Measurements from ENCODE around the gene SNX11.

Gene SNX11

DNA sequence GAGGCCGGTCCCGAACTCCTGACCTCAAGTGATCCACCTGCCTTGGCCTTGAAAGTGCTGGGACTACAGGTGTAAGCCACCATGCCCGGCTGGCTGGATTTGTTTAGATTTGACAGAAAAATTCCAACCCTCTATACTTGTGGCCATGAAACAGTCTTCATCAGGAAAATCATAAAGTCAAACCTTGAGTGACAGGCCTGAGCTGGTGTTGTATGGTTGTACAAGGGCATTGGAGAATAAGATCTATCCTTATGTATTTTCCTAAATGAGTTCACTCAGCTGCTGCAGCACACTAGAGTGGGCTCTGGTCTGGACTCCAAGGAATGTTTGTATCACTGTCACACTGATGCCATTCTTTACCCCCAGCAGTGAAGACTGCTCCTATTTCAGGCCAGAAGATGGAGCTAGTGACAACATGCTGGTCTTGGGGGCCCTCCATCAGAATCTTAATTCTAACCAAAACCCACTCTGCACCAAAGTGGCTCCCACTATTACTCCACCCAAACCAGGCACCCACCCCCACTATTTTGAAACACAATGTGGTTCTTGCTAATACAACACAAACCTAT, 27.4 kb downstream of the SNX11 start:
- no peak for DNase-seq

DNA sequence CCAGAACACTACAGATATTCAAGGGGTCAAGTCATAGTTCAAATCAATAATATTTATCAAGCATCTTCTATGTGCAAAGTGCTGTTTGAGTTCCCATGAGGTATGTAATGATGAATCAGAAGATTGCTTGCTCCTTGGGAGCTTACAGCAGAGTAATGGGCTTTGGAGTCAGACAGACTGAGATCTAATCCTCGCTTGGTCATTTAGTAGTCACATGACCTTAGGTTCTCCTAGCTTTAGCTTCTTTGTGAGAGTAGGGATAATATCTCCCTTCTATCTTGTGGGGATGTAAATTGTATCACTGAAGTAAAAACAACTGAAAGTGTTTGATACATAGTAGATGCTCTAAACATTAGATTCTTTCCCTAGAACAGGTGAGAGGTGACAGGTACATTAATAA, 30.1 kb downstream of the SNX11 start:
- no peak for DNase-seq

DNA sequence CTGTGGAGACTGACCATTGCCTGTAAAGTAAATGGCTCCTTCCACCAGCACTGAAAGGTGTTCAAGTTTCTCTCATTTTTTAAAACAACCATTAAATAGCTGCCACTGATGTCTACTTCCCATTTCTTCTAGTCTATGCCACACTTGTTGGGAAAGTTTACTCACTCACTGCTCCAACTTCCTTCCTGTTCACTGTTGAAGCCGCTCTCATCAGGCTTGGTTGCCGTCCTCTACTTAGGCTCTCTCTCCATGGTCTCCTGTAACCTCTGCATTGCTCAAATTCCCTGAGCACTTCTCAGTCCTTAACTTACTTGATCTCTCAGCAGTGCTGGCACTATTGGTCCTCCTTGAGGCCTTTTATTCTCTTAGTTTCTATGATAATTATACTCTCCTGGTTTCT, 32.4 kb downstream of the SNX11 start:
- DNase-seq: no peak

DNA sequence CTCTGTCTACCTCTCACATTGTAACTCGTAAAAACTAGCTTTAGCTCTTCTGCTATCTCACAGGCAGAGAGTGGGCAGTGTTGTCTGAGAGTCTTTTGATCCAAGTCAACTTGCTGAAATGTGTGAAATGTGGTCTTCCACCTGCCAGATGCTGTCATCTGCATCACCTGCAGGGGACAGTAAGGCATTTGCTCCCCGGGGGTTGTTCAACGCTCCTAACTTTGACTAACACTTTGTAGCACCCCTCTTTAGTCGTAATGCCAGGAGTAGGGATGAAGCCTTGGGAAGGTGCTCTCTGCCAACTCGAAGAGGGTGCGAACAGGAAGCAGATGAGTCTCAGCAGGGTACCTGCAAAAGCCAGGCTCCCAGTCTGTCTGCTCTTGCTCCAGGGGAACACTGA, 36.1 kb downstream of the SNX11 start:
- DNase-seq: no peak

DNA sequence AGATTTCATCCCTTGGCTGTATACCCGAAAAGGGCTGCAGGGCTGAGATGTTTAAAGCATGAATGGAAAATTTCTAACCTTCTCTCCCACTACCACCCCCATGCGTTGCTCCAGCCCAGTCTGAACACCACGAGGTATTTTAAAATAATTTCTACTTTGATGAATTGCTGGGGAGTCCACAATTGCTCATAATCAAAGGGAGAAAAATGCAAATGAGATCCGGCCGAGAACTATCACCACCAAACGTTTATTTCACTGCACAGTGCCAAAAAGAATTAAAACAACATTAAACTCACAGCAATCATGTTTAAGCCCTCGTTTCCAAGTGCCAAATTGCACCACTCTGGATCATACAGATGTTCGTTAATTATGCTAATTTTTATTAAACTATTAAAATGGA, 36.7 kb downstream of the SNX11 start:
- no peak for DNase-seq

DNA sequence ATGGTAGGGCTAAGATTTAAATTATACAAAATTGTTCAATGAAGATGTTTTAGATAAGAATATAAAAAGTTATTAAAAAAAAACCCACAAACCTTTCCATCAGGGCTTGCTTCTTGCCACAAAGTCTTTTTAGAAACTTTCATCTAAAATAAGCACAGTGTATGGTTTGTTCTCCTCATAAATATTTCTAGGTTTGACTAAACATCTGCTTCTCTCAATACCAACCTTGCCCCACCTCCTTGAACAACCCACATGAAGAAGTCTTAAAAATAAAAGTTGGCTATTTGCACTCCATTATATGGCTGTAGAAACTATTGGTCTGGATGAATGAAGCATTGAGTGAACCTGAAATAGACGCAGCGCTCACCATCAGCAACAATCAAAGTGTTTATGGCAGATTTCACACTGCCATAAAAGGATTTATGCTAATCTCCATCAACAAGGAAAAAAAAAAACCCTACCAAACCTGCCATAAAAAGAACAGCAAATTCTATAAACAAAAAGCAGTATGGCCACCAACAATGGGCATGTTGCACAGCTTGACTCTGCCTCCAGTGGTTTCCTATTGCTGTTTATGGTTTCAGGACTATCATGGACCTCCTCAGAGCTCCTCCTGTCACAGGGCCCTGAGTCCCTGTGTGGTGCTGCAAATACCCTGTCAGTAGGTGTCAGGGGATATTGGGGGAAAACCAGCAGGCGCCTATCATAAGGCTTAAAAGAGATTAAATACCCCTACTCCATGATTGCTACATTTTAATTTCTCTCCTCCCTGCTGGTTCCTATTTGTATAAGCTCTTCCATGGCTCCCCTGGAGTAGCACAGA, 37.6 kb downstream of the SNX11 start:
- DNase-seq: no peak

DNA sequence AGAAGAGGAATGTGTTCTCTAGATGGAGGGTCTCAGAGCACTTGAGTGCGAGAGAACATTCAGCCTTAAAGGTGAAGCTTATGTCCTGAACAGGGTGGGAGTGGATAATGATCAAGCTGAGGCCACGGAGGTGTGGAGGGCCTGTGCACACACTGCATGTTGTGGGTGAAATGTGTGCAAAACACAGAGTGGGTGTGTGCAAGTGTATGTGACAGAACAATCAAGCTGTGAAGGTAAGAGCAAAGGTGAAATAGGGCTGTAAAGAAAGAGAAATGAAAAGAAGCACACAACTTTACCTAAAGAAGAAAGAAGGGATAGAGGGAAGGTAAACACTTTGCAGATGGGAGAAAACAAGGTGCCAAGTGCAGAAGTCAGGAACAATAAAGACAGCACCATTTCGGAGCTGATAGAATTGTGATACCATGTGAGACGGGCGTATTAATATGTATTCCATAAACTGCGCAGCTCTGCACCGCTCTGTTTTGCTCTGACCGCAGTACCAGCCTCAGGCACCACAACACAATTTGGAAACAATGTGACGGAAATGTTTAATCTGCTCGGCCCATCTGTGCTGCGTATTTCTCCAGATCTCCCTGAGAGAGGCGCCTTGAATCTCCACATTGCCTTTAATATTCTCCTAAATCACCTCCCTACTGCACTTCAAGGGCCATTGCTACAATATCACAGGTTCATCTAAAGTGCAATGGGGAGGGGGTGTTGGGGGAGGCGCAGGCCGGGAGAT, 40.6 kb downstream of the SNX11 start:
- DNase-seq: no peak

DNA sequence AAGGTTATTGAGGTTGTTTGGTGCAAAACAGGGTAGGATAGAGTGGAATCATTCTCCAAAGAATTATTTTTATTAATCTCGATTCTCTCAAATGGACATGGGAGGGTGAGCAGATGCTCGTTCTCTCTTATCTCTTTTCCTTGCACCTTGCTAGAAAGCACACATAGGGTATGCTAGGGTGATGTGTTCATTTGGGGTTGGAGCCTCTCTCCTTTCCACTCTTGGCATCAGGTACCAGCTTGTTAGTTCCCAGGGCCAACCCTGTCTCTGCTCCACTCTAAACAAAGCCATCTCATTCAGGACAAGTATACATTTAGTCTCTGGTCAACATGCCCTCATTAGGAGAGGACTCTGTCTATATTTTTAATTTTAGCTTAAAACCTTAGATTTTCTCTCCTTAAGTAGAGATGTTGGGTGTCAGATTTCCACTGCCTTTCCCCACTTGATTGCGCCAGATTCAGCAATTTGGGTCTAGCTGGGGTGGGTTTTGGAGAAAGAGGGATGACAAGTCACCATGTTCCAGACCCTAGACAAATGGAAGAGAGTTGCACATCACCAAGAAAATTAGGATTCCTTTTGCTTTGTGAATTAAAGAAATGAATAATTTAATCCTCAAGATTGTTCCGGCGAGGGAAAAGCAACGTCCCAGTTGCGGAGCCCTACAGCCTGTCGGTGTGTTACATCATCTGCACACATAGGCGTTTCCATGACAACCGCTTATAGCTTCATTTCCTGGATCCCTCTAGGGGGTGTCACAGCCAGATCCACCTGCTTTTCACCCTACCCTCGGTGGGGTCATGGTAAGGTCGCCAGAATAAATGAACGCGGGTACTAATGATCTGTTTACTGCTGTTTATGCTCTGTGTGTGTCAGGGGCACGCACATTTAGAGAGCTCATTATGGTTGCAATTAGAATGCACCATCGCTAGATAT, 41.6 kb downstream of the SNX11 start:
- DNase-seq: no peak

DNA sequence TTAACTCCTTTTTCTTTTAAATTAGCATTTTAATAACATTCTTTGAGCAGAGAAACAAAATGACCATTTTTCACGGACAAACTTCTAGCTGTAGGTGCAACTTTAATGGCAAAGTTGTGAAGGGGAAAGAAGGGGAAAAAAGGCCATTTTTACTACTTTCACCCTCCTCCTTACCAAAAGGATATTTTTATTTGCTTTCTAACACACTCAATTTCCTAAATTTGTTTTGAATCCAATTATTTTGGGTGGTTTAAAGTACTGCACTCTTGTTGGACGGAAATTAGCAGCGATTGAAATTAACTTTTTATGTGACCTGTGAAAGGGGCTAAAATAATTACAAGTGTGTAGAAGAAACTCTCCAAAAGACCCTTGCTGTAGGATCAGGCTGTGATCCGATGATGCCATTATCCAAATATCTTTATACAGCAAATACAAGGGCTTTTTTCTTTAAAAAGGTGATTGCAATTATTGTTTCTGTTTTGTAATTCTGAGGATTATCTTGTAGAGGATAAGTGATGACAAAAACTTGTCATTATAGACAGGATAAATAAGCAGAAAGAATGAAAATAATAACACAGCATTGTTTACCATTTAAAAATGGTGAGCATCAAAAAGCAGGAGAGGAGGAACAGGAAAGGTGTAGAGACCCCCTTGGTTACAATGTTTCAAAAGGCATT, 42.4 kb downstream of the SNX11 start:
- DNase-seq: no peak

DNA sequence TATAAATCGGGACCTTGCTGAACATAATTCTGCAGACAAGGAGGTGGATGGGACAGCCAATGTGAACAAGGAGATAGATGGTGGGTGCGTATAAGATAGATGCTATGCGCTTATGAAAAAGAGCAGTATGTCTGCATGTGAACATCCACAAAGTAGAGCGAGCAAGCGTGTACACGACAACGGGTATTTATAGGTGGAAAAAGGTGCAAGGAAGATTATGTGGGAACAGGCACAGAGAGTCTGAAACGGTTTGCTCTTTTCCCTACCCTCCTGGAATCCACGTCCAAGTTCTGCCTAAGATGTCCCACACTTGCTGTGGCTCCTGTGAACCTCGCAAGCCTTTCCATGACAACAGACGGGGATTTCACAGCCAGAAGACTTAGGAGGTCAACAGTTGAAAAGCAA, 43.0 kb downstream of the SNX11 start:
- no peak for DNase-seq

DNA sequence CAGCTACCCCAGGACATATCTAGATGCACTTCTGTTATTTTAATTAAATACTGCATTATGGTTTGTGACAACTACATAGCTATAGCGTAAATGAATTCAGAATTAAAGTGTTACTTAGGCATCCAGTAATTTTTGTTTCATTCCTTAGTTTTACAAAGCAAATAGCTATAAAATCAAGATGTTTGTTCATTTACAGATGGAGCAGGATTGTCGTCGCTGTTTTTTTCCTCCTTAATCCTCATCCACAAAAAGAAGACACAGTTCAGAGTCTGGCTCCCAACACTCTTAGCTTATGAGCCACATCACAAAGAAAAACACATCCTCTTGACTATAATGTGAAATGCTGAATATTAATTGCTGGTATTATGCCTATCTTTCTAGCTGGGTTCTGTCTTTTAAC, 43.7 kb downstream of the SNX11 start:
- no peak for DNase-seq

DNA sequence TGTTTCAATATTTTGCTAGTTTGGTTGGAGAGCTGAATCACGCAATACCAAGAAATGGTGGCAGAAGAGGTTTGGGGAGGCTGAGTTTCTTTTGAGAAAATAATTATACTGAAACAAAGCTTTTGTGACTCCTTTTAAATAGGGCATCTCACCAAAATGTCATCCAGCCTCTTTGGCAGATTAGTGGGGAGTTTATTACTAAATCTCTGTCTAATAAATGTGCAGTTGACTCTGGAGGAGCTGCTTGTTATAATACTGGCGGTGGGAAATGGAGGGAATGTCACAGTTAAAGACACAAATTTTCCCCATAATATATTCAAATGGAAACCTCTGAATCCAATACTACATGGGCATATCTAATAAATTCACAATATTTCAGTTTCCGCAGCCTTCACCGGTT, 44.7 kb downstream of the SNX11 start:
- DNase-seq: no peak

DNA sequence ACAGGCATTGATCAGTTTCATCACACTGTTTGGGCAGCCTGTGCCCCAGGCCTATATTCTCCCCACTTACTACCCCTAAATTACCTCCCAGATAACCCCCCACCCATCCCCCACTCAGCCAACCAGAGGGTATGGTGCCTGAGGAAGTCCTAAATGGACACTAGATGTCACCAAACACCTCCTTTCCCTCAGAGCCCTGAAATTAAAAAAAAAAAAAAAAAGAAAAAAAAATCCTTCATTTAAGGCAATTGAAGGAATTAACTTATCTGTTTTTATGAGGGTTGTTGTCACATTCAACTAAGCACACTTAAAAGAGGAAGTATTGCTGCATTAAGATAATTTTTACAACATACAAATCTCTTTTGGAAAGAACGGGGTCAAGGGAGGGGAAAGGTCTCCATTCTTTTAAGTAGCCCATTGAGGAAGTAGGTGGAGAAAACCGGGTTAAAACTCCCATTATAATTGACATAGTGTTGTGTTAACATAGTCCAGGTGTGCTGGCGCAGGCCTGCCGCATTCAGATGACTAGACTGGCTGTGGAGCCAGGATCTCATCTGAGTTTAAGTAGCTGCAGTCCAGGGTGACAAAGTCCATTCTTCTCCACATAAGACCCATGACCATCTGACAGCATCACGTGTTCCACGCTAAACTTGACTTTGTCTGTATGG, 46.3 kb downstream of the SNX11 start:
- peak in 1 of 2 experiments; percentile 10 for DNase-seq

DNA sequence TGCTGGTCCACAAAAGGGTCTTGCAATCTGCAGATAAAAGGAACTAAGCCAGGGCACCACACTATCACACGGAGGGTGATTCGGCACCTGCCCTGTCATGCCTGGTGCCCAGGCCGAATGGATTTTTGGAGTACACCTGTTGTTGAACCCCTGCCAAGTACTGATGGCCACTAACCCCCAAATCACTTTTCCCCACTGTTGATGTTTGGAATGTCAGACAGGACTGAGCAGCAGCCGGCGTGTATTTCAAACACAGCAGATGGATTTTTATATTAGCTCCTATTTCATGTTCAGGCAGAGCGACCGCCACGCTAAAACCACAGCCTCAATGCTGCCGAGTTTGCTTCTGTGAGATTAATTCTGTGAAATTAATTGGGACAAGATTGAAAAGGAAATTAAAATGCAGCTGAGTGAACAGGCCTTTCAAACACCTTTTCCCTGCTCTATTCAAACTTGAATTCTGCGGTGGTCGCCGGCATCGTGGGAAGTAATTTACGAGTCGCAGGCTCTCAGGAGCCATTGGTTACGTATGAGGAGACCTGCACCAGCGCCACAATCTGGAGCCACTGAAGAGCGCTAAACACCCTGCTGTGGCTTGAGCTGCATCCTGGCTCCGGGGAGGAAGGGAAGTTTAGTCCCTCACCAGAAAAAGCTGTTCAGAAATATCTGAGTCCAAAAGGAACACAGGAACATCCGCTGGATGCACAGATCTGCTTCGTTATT, 48.5 kb downstream of the SNX11 start:
- no peak for DNase-seq

DNA sequence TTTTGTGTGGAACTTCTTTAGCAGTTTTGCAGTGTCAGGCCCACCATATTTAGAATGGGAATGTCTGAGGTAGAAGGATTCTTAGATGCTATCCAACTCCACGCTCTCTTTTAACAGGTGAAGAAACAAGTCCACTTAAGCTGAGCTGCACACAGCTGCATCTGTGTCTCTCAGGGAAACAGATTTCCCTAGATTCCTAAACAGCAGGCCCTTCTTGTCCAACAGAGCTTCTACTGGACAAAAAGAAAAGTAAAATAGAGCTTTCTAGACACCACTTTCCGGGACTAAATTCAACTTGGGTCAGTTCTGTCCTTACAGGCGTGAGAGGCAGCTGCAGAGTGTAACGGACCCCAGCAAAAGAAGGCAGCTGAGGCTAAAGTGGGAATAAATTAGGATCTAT, 51.7 kb downstream of the SNX11 start:
- no peak for DNase-seq

DNA sequence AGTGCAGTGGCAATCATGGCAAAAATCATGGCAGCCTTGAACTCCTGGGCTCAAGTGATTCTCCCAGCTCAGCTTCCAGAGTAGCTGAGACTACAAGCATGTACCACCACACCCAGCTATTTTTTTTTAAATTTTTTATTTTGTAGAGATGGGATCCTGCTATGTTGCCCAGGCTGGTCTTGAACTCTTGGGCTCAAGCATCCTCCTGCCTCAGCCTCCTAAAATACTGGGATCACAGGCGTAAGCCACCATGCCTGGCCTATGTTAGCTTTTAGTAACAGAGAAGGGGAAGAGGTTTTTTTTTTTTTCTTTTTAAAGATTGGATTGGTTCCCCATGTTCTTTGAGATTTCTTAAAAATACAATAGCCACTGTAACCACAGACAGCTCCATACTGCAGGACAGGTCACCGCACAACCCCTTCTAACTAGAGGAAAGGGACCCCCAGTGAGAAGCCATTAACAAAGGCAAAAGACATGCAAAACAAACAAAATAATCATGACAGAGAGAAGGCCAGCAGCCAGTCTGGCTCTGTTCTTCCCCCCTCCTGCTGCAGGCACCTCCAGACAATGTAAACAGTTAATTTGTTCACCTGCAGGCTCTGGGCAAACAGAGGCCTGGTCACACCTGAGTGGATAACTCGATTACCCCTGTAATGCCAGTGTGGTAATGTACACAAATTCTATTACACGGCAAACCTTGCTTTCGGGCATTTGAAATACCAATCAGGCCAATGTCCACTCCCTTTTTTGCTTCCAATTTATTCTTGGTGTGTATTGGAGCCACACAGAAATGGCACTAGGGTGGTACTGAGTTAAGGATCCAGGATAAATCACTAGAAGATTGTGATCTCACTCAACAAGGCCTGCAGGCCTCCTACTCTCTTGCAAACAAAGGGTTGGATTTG, 52.9 kb downstream of the SNX11 start:
- no peak for DNase-seq

DNA sequence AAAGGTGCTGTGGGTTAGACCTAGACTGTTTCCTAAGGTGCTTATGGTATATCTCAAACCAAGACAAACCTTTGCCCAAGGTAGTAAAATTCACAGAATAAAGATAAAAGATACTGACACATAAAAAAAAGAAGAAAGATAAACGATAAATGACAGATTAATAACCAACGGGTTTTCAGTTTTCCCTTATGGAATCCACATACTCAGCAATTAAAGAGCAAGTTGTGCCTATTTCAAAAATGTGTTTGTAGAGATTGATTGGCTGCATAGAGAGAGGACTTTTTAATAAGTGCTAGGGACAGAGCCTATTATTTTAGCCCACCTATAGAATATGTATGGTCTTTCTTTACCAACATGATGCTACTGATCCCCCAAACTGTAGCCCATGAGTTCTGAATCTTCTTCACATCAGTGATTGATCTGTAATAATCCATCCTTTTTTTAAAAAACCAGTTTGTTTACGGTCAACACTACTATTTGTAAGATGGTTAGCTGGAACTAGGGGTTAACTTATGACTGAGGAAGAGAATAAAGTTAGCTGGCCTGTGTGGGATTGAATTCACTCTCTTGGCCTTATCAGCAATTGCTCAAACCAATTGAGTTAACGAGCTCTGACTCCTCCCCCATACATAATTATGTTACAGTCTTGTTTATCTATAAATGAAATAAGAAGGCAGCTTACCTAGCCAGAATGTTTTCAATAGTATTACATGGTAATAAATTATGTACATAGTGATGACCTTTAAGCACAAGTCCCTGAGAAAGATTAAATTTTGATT, 53.8 kb downstream of the SNX11 start:
- DNase-seq: no peak

DNA sequence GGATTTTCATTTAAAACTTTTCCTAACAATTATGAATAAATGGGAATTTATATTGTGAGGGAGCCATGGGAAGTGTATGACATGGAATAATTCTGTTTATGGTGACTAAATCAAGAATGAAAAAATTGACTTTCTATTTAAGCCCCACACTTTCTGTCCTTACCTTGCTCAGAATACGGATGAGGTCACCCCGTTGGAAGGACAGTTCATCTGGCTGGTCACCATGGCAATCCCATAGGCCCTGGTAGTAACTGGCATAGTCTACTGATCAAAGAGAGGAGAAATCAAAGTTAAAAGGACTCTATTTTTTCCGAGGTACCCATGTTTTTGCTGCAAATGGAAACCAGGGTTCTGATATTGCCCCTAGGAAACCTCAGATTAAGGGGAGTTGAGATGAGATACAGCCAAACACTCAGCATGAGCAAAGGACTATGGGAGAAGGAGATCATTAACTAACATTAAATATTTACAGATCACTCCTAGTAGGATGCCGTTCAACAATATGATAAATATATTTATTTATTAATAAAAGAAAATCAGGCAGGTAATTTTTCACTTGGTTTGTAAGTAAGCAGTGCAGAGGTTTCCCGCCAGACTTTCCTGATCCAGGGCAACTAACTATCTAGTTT, 54.9 kb downstream of the SNX11 start:
- DNase-seq: no peak
